Keratinocyte (primary cell): ENCODE data around the gene LTN1. TPM values are rescaled to one million over a fixed set of nuclear protein-coding genes. Genes with fewer than 3 reads are reported as not detected.

Source experiments
- DNase-seq: peaks from one replicate; pipeline ENCODE4 v3.0.0-alpha.2; 2011; ENCODE audit warnings: low read depth, missing footprints, low spot score
- FAIRE-seq: peaks from 2 replicates; lab custom pipeline; 2011; peaks lifted over from hg19 to GRCh38; lab: Jason Lieb, UNC
- H2AFZ ChIP-seq: 2 replicates; pipeline ENCODE4 v1.6.0; 2012; ENCODE audit warnings: low read length, control low read depth, inconsistent platforms; ENCODE audit not compliant: control insufficient read depth
- H3K27ac ChIP-seq: 2 replicates; pipeline ENCODE4 v1.5.1; 2011; ENCODE audit warnings: low read length; ENCODE audit not compliant: control insufficient read depth, insufficient read depth
- H3K27me3 ChIP-seq: 3 replicates; pipeline ENCODE4 v1.6.0; 2011; ENCODE audit warnings: low read length; ENCODE audit not compliant: control insufficient read depth, insufficient read depth; ENCODE audit errors: extremely low read depth
- H3K36me3 ChIP-seq, 2 experiments: 2 replicates in 1 of 2; 3 replicates in 1 of 2; pipeline ENCODE4 v1.5.1; 2011; ENCODE audit warnings: low read length in 2 of 2, mild to moderate bottlenecking in 1 of 2; ENCODE audit not compliant: control insufficient read depth in 2 of 2, insufficient read depth in 2 of 2; ENCODE audit errors: extremely low read depth in 1 of 2
- H3K4me1 ChIP-seq: 3 replicates; pipeline ENCODE4 v1.5.1; 2011; ENCODE audit warnings: low read length; ENCODE audit not compliant: control insufficient read depth, insufficient read depth; ENCODE audit errors: extremely low read depth
- H3K4me2 ChIP-seq: 3 replicates; pipeline ENCODE4 v1.6.0; 2011; ENCODE audit warnings: low read depth, low read length; ENCODE audit not compliant: control insufficient read depth, insufficient read depth; ENCODE audit errors: extremely low read depth
- H3K4me3 ChIP-seq, 3 experiments: fragments of 200-600 bp in 1 of 3; sonication (generic) in 1 of 3; 2 replicates in 2 of 3; 3 replicates in 1 of 3; pipeline ENCODE4 v1.5.1; 2011 to 2016; ENCODE audit warnings: low read length in 3 of 3, mild to moderate bottlenecking in 3 of 3, control low read depth in 2 of 3, inconsistent platforms in 1 of 3, low read depth in 1 of 3, mixed read lengths in 1 of 3, mixed run types in 1 of 3, moderate library complexity in 1 of 3; ENCODE audit not compliant: control insufficient read depth in 2 of 3, insufficient read depth in 2 of 3; ENCODE audit errors: extremely low read depth in 1 of 3
- H3K79me2 ChIP-seq: 2 replicates; pipeline ENCODE4 v1.6.0; 2012; ENCODE audit warnings: low read length; ENCODE audit not compliant: control insufficient read depth, insufficient read depth
- H3K9ac ChIP-seq: 3 replicates; pipeline ENCODE4 v1.6.0; 2011; ENCODE audit warnings: low read length; ENCODE audit not compliant: control insufficient read depth, insufficient read depth; ENCODE audit errors: extremely low read depth
- H3K9me1 ChIP-seq: 3 replicates; pipeline ENCODE4 v1.6.0; 2011; ENCODE audit warnings: low read length; ENCODE audit not compliant: control insufficient read depth, insufficient read depth; ENCODE audit errors: extremely low read depth
- H3K9me3 ChIP-seq: 2 replicates; pipeline ENCODE4 v1.5.1; 2012; ENCODE audit warnings: low read depth, low read length; ENCODE audit not compliant: control insufficient read depth
- H4K20me1 ChIP-seq: 3 replicates; pipeline ENCODE4 v1.6.0; 2011; ENCODE audit warnings: low read length; ENCODE audit not compliant: control insufficient read depth, insufficient read depth; ENCODE audit errors: extremely low read depth
- EZH2 ChIP-seq: IDR thresholded peaks from one replicate; pipeline ENCODE4 v1.6.1; 2012; ENCODE audit warnings: inconsistent platforms, mild to moderate bottlenecking, low read length, moderate library complexity
- dilution Hi-C: fragments of 300-500 bp; cut with MboI; formaldehyde crosslinking; loops from one replicate; pipeline ENCODE4 v1.7.0; 2020; ENCODE audit warnings: low sequenced_read_pairs; ENCODE audit not compliant: extremely low pct_ligation_motif_present
- polyA plus RNA-seq, 5 experiments: library from polyadenylated mRNA; depleted of rRNA in 3 of 5; stranded (reverse) in 3 of 5; stranded (forward) in 1 of 5; unstranded in 1 of 5; fragments of >200 nt; gene quantifications; 1 replicate in 1 of 5; 2 replicates in 3 of 5; 3 replicates in 1 of 5; pipeline versions ENCODE4 v1.2.1 to v1.2.3, GENCODE V29; 2011 to 2012; ENCODE audit warnings: missing spikeins in 2 of 5, low read depth in 1 of 5, low replicate concordance in 1 of 5
- TF ChIP-seq, protein P1 (sequence below), 3 experiments: IDR thresholded peaks in 1 of 3; conservative IDR thresholded peaks in 1 of 3; optimal IDR thresholded peaks in 1 of 3; 2 replicates in 2 of 3; 3 replicates in 1 of 3; pipeline versions ENCODE3 to v1.5.1; 2011; ENCODE audit warnings: low read length in 3 of 3, mild to moderate bottlenecking in 3 of 3, moderate library complexity in 2 of 3, control low read depth in 1 of 3, inconsistent platforms in 1 of 3; ENCODE audit not compliant: insufficient read depth in 2 of 3; ENCODE audit errors: extremely low read depth in 1 of 3

The LTN1 gene
- polyA plus RNA-seq, 1 donor (not counting 4 experiments of a cell fraction or from before 2014, with no cell fraction given), result 15.8 TPM

DNA sequence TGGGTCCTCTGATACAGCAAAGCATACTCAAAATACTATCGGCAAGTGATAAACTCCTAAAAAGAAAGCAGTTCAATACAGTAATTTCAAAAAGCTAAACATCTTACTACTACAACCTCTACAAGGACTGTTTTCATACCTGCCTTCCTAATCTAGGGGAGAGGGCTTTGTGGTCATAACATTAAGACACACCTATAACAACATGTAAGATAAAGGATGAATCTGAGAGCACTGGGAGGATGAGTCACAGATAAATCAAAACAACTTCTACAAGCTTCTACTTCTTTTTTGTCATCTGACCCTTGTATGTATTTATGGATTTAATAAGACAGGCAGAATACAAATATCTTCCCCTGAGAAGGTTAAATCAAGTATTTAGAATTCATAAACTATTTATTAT lies 40.0 kb downstream of the LTN1 start:
- H3K36me3 ChIP-seq, result peaks cover 6 to 8% of the 10 kb centered on the region in 2 experiments
- FAIRE-seq, result no peak
- TF ChIP-seq, protein P1, sequence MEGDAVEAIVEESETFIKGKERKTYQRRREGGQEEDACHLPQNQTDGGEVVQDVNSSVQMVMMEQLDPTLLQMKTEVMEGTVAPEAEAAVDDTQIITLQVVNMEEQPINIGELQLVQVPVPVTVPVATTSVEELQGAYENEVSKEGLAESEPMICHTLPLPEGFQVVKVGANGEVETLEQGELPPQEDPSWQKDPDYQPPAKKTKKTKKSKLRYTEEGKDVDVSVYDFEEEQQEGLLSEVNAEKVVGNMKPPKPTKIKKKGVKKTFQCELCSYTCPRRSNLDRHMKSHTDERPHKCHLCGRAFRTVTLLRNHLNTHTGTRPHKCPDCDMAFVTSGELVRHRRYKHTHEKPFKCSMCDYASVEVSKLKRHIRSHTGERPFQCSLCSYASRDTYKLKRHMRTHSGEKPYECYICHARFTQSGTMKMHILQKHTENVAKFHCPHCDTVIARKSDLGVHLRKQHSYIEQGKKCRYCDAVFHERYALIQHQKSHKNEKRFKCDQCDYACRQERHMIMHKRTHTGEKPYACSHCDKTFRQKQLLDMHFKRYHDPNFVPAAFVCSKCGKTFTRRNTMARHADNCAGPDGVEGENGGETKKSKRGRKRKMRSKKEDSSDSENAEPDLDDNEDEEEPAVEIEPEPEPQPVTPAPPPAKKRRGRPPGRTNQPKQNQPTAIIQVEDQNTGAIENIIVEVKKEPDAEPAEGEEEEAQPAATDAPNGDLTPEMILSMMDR (optimal IDR thresholded peaks at IDR 0.05 in 1 of 3, IDR thresholded peaks at IDR 0.05 in 1 of 3, conservative IDR thresholded peaks at IDR 0.05 in 1 of 3; ENCODE audit: extremely low read depth in 1 of 3, insufficient read depth in 2 of 3, low read length in 3 of 3), result no peak
- TF ChIP-seq EZH2, result no peak
- no peak overlapping the region for H3K9ac ChIP-seq
- no peaks in the 10 kb centered on the region for H3K9me1 ChIP-seq
- H3K4me2 ChIP-seq, result no peak overlapping the region
- no peak for DNase-seq
- H3K9me3 ChIP-seq, result no peaks in the 10 kb centered on the region
- H3K27me3 ChIP-seq, result no peaks in the 10 kb centered on the region
- no peak overlapping the region for H3K27ac ChIP-seq
- H3K4me1 ChIP-seq, result no peaks in the 10 kb centered on the region
- H3K79me2 ChIP-seq, result no peaks in the 10 kb centered on the region
- dilution Hi-C loops, result no loop called here
- no peak overlapping the region for H3K4me3 ChIP-seq
- H2AFZ ChIP-seq, result no peak overlapping the region
- H4K20me1 ChIP-seq, result no peaks in the 10 kb centered on the region

DNA sequence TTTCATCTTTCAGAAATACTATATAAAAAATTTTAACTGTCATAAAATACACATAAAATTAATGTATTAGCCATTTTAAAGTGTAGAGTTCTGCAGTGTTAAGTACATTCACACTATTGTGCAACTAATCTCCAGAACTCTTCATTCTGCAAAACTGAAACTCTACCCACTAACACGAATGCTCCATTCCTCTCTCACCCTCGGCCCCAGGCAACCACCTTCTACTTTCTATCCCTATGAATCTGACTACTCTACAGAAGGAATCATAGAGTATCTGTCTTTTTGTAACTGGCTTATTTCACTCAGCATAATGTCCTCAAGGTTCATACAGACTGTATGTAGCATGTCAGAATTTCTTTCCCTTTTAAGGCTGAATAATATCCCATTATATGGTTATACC lies 43.4 kb downstream of the LTN1 start:
- TF ChIP-seq, protein P1 (optimal IDR thresholded peaks at IDR 0.05 in 1 of 3, IDR thresholded peaks at IDR 0.05 in 1 of 3, conservative IDR thresholded peaks at IDR 0.05 in 1 of 3; ENCODE audit: extremely low read depth in 1 of 3, insufficient read depth in 2 of 3, low read length in 3 of 3), result no peak
- TF ChIP-seq EZH2, result no peak
- H3K36me3 ChIP-seq, result peaks cover 10 to 11% of the 10 kb centered on the region in 2 experiments
- dilution Hi-C loops, result no loop called here

More for the DNA sequence above, 43.4 kb downstream of the LTN1 start:
- Histone ChIP-seq H3K9me3 (no peaks in the 10 kb centered on the region), H3K79me2 (no peaks in the 10 kb centered on the region), H3K4me2 (no peak overlapping the region), H3K9me1 (no peaks in the 10 kb centered on the region), H3K27me3 (no peaks in the 10 kb centered on the region), H2AFZ (no peak overlapping the region), H3K4me3 (no peak overlapping the region), H3K27ac (no peak overlapping the region), H3K4me1 (no peaks in the 10 kb centered on the region), H4K20me1 (no peaks in the 10 kb centered on the region), H3K9ac (no peak overlapping the region)
- FAIRE-seq, result no peak
- no peak for DNase-seq
